IPS DF 4.7 (cell line): Measurements from ENCODE around the gene ZNF212.

Experiments used
- DNase-seq: peaks from one replicate; pipeline ENCODE4 v3.0.0-alpha.2; 2013; ENCODE audit warnings: low spot score; ENCODE audit errors: extremely low read depth

ZNF212 gene

GRCh38 chr7:149239345-149240143 is at the start of gene ZNF212:
Gene ZNF212, plus strand, starts transcription at chr7:149239651. Its CDS starts 128 bp downstream, at chr7:149239779.
- no peak for DNase-seq

- no peak for DNase-seq
Observed at GRCh38 chr7:149191851-149192250, 47.6 kb upstream of the ZNF212 start.

GRCh38 chr7:149194799-149195179 is 44.7 kb upstream of the ZNF212 start:
- no peak for DNase-seq

- peak; percentile 53 for DNase-seq
Observed at GRCh38 chr7:149195180-149196150, 44.0 kb upstream of the ZNF212 start, which contains the start of gene ZNF282. Gene ZNF282, plus strand, starts transcription at chr7:149195546. Its CDS starts 44 bp downstream, at chr7:149195590.

GRCh38 chr7:149196151-149196704 is 43.2 kb upstream of the ZNF212 start:
- no peak for DNase-seq

- no peak for DNase-seq
Observed at GRCh38 chr7:149196705-149197171, 42.7 kb upstream of the ZNF212 start.

- DNase-seq = no peak
Observed at GRCh38 chr7:149197675-149198074, 41.8 kb upstream of the ZNF212 start.

GRCh38 chr7:149198161-149198816 is 41.2 kb upstream of the ZNF212 start:
- no peak for DNase-seq

GRCh38 chr7:149199234-149199995 is 40.0 kb upstream of the ZNF212 start:
- no peak for DNase-seq

- DNase-seq = no peak
Observed at GRCh38 chr7:149202831-149203231, 36.6 kb upstream of the ZNF212 start.

GRCh38 chr7:149205690-149206381 is 33.6 kb upstream of the ZNF212 start:
- no peak for DNase-seq

- no peak for DNase-seq
Observed at GRCh38 chr7:149207324-149208035, 32.0 kb upstream of the ZNF212 start.

GRCh38 chr7:149209518-149210269 is 29.8 kb upstream of the ZNF212 start:
- peak; percentile 33 for DNase-seq

GRCh38 chr7:149210551-149210950 is 28.9 kb upstream of the ZNF212 start:
- DNase-seq = no peak

- DNase-seq = no peak
Observed at GRCh38 chr7:149214020-149214720, 25.3 kb upstream of the ZNF212 start.

- DNase-seq = no peak
Observed at GRCh38 chr7:149216402-149216801, 23.0 kb upstream of the ZNF212 start.

- no peak for DNase-seq
Observed at GRCh38 chr7:149217570-149217969, 21.9 kb upstream of the ZNF212 start.
